C4-2B (cell line): Measurements from ENCODE around the gene RPP14.

ENCODE experiments used
- H3K27ac ChIP-seq: fragments of 450-650 bp; 2 replicates; pipeline ENCODE4 v1.5.1; 2017
- ZFX ChIP-seq: fragments of 450-650 bp; IDR thresholded peaks from 2 replicates; pipeline ENCODE4 v1.6.1; 2017
- TF ChIP-seq, protein P1 (sequence below): fragments of 450-650 bp; conservative IDR thresholded peaks from 2 replicates; pipeline ENCODE4 v1.5.1; 2017; ENCODE audit warnings: mild to moderate bottlenecking

The RPP14 gene

DNA sequence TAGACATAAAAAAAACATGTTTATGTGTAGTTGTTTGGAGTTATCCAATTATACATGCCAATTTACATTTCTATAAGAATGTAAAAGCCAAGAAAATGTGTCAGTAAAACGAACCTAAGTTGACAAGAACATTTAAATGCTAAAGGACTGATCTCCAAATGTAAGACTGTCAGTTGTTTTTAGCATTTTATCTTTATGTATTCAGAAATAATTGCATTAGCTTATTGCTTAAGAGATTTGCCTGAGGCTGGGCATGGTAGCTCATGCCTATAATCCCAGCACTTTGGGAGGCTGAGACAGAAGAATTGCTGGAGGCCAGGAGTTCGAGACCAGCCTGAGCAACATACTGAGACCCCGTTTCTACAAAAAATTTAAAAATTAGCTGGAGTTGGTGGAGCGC lies 53.6 kb downstream of the RPP14 start:
- TF ChIP-seq ZFX: no peak
- TF ChIP-seq, protein P1, sequence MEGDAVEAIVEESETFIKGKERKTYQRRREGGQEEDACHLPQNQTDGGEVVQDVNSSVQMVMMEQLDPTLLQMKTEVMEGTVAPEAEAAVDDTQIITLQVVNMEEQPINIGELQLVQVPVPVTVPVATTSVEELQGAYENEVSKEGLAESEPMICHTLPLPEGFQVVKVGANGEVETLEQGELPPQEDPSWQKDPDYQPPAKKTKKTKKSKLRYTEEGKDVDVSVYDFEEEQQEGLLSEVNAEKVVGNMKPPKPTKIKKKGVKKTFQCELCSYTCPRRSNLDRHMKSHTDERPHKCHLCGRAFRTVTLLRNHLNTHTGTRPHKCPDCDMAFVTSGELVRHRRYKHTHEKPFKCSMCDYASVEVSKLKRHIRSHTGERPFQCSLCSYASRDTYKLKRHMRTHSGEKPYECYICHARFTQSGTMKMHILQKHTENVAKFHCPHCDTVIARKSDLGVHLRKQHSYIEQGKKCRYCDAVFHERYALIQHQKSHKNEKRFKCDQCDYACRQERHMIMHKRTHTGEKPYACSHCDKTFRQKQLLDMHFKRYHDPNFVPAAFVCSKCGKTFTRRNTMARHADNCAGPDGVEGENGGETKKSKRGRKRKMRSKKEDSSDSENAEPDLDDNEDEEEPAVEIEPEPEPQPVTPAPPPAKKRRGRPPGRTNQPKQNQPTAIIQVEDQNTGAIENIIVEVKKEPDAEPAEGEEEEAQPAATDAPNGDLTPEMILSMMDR: no peak
- H3K27ac ChIP-seq: no peak overlapping the region

GRCh38 chr3:58361866-58362265 lies 55.8 kb downstream of the RPP14 start:
- TF ChIP-seq ZFX: no peak
- TF ChIP-seq, protein P1: no peak
- no peak overlapping the region for H3K27ac ChIP-seq

DNA sequence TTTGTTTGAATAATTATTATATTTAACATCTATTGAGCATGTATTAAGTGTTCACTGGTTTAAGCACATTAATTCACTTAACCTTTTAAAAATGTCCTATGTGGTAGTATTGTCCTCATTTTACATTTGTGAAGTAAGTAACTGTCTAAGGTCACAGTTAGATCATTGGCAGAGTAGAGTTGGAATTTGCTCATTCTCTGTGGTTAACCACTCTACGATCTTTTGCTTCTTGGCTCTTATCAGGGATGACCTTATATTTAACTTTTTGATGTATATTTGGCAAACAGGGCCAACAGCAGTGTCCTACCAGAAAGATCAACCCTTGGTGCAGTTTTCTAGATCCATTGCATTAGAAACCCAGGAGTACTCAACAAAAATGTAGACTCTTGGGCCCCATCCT lies 60.7 kb downstream of the RPP14 start:
- H3K27ac ChIP-seq: no peak overlapping the region
- TF ChIP-seq, protein P1: no peak
- no peak for TF ChIP-seq ZFX

DNA sequence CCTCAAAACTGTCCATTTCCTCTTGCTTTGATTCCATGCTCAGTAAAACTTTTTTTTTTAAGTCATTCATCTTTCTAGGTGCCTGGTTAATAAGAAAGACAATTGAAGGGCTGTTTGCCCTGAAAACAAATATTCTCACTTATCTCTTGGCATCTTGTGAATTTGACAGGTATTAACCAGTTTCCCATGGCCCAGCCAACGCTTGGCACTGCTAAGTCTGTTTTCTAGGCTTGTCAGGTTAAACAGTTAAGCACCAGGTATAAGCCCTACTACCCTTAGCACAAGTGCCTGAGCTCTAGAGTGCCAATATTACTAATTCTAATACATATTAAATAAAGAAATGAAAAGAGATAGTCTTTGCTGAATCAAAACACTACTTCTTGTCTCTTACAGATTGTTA lies 63.0 kb downstream of the RPP14 start:
- TF ChIP-seq ZFX: no peak
- TF ChIP-seq, protein P1: no peak
- no peak overlapping the region for H3K27ac ChIP-seq
